SK-N-SH (cell line): ENCODE results near the gene MLC1. TPM values are rescaled to one million over a fixed set of nuclear protein-coding genes. Genes with fewer than 3 reads are reported as not detected.

Experiments
- CTCF ChIA-PET: fragments of 300-600, 350-600 bp; formaldehyde crosslinking; extraction: SDS; loops from one replicate; lab custom pipeline; 2021; lab: Yijun Ruan, JAX
- POLR2A ChIA-PET: fragments of 350-600 bp; sonication (Branson Sonifier 250); formaldehyde crosslinking; extraction: SDS; loops from one replicate; lab custom pipeline; 2020; ENCODE audit warnings: antibody characterized with exemption, inconsistent platforms; lab: Yijun Ruan, JAX
- DNase-seq: peaks from one replicate; pipeline ENCODE4 v3.0.0; 2012
- H2AFZ ChIP-seq: fragments of 200-600 bp; sonication (generic); 2 replicates; pipeline ENCODE4 v1.8.1; 2016; ENCODE audit warnings: antibody characterized with exemption, mild to moderate bottlenecking, low read depth
- H3F3A ChIP-seq: fragments of 200-600 bp; sonication (generic); replicated peaks from 2 replicates; pipeline ENCODE3; 2016; ENCODE audit warnings: antibody characterized with exemption, mild to moderate bottlenecking; ENCODE audit not compliant: insufficient read depth
- H3K27ac ChIP-seq, 2 experiments: fragments of 200-500 bp in 1 of 2; fragments of 200-600 bp in 1 of 2; sonication (Bioruptor generic) in 1 of 2; sonication (generic), shearing (Covaris generic) in 1 of 2; 2 replicates each; pipeline versions ENCODE4 v1.5.1 to v1.6.1; 2014 to 2016; ENCODE audit warnings: low read depth in 2 of 2, inconsistent platforms in 1 of 2, low read length in 1 of 2, mild to moderate bottlenecking in 1 of 2, mixed read lengths in 1 of 2
- H3K27me3 ChIP-seq: fragments of 200-600 bp; sonication (generic), shearing (Covaris generic); 2 replicates; pipeline ENCODE4 v1.6.1; 2016; ENCODE audit warnings: mixed run types; ENCODE audit not compliant: insufficient read depth
- H3K36me3 ChIP-seq, 2 experiments: fragments of 200-500 bp in 1 of 2; fragments of 200-600 bp in 1 of 2; sonication (Bioruptor generic) in 1 of 2; sonication (generic) in 1 of 2; replicated peaks in 1 of 2; 2 replicates each; pipeline versions ENCODE3 to v1.5.1; 2014 to 2016; ENCODE audit warnings: low read length in 1 of 2, mild to moderate bottlenecking in 1 of 2; ENCODE audit not compliant: insufficient read depth in 2 of 2, control insufficient read depth in 1 of 2
- H3K4me1 ChIP-seq, 2 experiments: fragments of 200-500 bp in 1 of 2; fragments of 200-600 bp in 1 of 2; sonication (Bioruptor generic) in 1 of 2; sonication (generic), shearing (Covaris generic) in 1 of 2; 2 replicates each; pipeline versions ENCODE4 v1.5.1 to v1.6.1; 2014 to 2016; ENCODE audit warnings: low read depth in 1 of 2, low read length in 1 of 2, mixed run types in 1 of 2; ENCODE audit not compliant: insufficient read depth in 2 of 2, control insufficient read depth in 1 of 2
- H3K4me2 ChIP-seq: fragments of 200-600 bp; sonication (generic), shearing (Covaris generic); 2 replicates; pipeline ENCODE4 v1.6.1; 2017; ENCODE audit warnings: mixed run types
- H3K4me3 ChIP-seq, 2 experiments: fragments of 200-500 bp in 1 of 2; fragments of 200-600 bp in 1 of 2; sonication (Bioruptor generic) in 1 of 2; sonication (generic), shearing (Covaris generic) in 1 of 2; 2 replicates each; pipeline versions ENCODE4 v1.5.1 to v1.8.1; 2014 to 2016; ENCODE audit warnings: low read depth in 2 of 2, inconsistent platforms in 1 of 2, low read length in 1 of 2, mild to moderate bottlenecking in 1 of 2, mixed read lengths in 1 of 2, moderate library complexity in 1 of 2
- H3K79me2 ChIP-seq: fragments of 200-600 bp; sonication (generic); 2 replicates; pipeline ENCODE4 v1.8.1; 2017; ENCODE audit warnings: mild to moderate bottlenecking; ENCODE audit not compliant: insufficient read depth
- H3K9ac ChIP-seq: fragments of 200-600 bp; sonication (generic); 2 replicates; pipeline ENCODE4 v1.6.1; 2017; ENCODE audit warnings: mixed run types
- H3K9me2 ChIP-seq: fragments of 200-600 bp; sonication (generic); 2 replicates; pipeline ENCODE4 v1.6.1; 2017; ENCODE audit warnings: mixed run types
- H3K9me3 ChIP-seq: fragments of 200-600 bp; sonication (generic); 2 replicates; pipeline ENCODE4 v1.6.1; 2017; ENCODE audit warnings: mixed run types, mild to moderate bottlenecking, moderate library complexity
- H4K20me1 ChIP-seq: fragments of 200-600 bp; sonication (generic); 2 replicates; pipeline ENCODE4 v1.6.1; 2017; ENCODE audit warnings: mild to moderate bottlenecking, mixed run types; ENCODE audit not compliant: insufficient read depth
- CTCF ChIP-seq: fragments of 200-600 bp; sonication (generic); IDR thresholded peaks from 2 replicates; pipeline ENCODE4 v1.6.1; 2017; ENCODE audit warnings: antibody characterized with exemption, mild to moderate bottlenecking, moderate library complexity
- ELF1 ChIP-seq: IDR thresholded peaks from 2 replicates; pipeline ENCODE4 v1.4.0; 2012
- EP300 ChIP-seq, 2 experiments: IDR thresholded peaks; 2 replicates each; pipeline versions ENCODE4 v1.4.0 to v1.6.1; 2012; ENCODE audit warnings: borderline replicate concordance in 1 of 2, low read depth in 1 of 2, low read length in 1 of 2
- EZH2phosphoT487 ChIP-seq: fragments of 200-600 bp; sonication (generic); IDR thresholded peaks from 2 replicates; pipeline ENCODE4 v1.6.1; 2017; ENCODE audit warnings: low read depth, mixed run types, mild to moderate bottlenecking, antibody characterized with exemption, moderate library complexity, borderline replicate concordance
- FOSL2 ChIP-seq: IDR thresholded peaks from 2 replicates; pipeline ENCODE4 v1.4.0; 2012; ENCODE audit warnings: low read depth, mild to moderate bottlenecking, moderate library complexity, borderline replicate concordance
- FOXJ3 ChIP-seq: sonication (generic); formaldehyde crosslinking; IDR thresholded peaks from 2 replicates; pipeline ENCODE4 v1.5.1; 2020; ENCODE audit warnings: mild to moderate bottlenecking, missing genetic modification reagents
- GABPA ChIP-seq: IDR thresholded peaks from 2 replicates; pipeline ENCODE4 v1.4.0; 2012; ENCODE audit warnings: low read depth, mild to moderate bottlenecking
- IRF3 ChIP-seq: fragments of 150-350 bp; IDR thresholded peaks from 2 replicates; pipeline ENCODE4 v1.6.1; 2016; ENCODE audit warnings: mild to moderate bottlenecking, low read depth, low read length
- POLR2AphosphoS5 ChIP-seq: IDR thresholded peaks from 2 replicates; pipeline ENCODE4 v1.6.1; 2012; ENCODE audit warnings: low read depth, low read length
- RAD21 ChIP-seq: IDR thresholded peaks from 2 replicates; pipeline ENCODE4 v1.6.1; 2012; ENCODE audit warnings: mild to moderate bottlenecking, low read length
- RCOR1 ChIP-seq: fragments of 150-350 bp; IDR thresholded peaks from 2 replicates; pipeline ENCODE4 v1.6.1; 2017; ENCODE audit warnings: antibody characterized with exemption, low read length
- SMC3 ChIP-seq: IDR thresholded peaks from 2 replicates; pipeline ENCODE4 v1.6.1; 2012; ENCODE audit warnings: low read depth, low read length, improper control_type of control experiment
- TAF1 ChIP-seq: IDR thresholded peaks from 2 replicates; pipeline ENCODE4 v1.6.1; 2012; ENCODE audit warnings: low read depth, mild to moderate bottlenecking, low read length, moderate library complexity, borderline replicate concordance
- USF1 ChIP-seq: IDR thresholded peaks from 2 replicates; pipeline ENCODE4 v1.4.0; 2012; ENCODE audit warnings: low read depth, borderline replicate concordance
- USF2 ChIP-seq: fragments of 150-350 bp; IDR thresholded peaks from 2 replicates; pipeline ENCODE4 v1.6.1; 2017; ENCODE audit warnings: antibody characterized with exemption, low read length, low read depth, borderline replicate concordance
- YY1 ChIP-seq: IDR thresholded peaks from 2 replicates; pipeline ENCODE4 v1.4.0; 2012; ENCODE audit warnings: low read depth, mild to moderate bottlenecking
- WGBS: methylation state at CpG from one replicate; pipeline ENCODE4 v1.1.6; 2017; ENCODE audit warnings: low lambda C conversion rate; 5-methylcytosine and 5-hydroxymethylcytosine counted together
- polyA plus RNA-seq, 3 experiments: library from polyadenylated mRNA; depleted of rRNA; stranded (reverse); fragments of >200 nt; gene quantifications; 2 replicates each; pipeline ENCODE4 v1.2.3, GENCODE V29; 2012

The MLC1 gene
- polyA plus RNA-seq, 1 of the 3 experiments (the other 2 are of a cell fraction) = not detected

GRCh38 chr22:50035976-50036724 lies 49.1 kb downstream of the MLC1 start:
- peak; percentile 13 for DNase-seq
- no peaks in the 10 kb centered on the region for H3K9me2 ChIP-seq
- ChIA-PET POLR2A (no interaction called here), CTCF (interaction anchor here (3.4 kb wide), 1 partner anchor 106 kb away, joined by 13 read pairs; no protein-coding TSS in a partner anchor)
- no peak overlapping the region for H2AFZ ChIP-seq
- H3K4me1 ChIP-seq = no peaks in the 10 kb centered on the region
- TF ChIP-seq RCOR1 (no peak), FOXJ3 (CRISPR knock-in tag) (no peak), EZH2phosphoT487 (no peak), EP300 (IDR thresholded peaks at IDR 0.05; ENCODE audit: borderline replicate concordance in 1 of 2, low read depth in 1 of 2, low read length in 1 of 2) (no peak), YY1 (no peak), CTCF (no peak), POLR2AphosphoS5 (no peak)
- no peak overlapping the region for H3K27ac ChIP-seq
- H3K27me3 ChIP-seq = no peaks in the 10 kb centered on the region
- H3K9ac ChIP-seq = no peak overlapping the region
- H3K9me3 ChIP-seq = no peaks in the 10 kb centered on the region; the same call in 1 of the 2 replicates
- no peaks in the 10 kb centered on the region for H3F3A ChIP-seq
- H3K4me3 ChIP-seq = no peak overlapping the region
- WGBS = 63% methylated on average over 18 of the region's 23 CpGs
- H3K36me3 ChIP-seq = no peaks in the 10 kb centered on the region
- no peak overlapping the region for H3K4me2 ChIP-seq
- no peaks in the 10 kb centered on the region for H3K79me2 ChIP-seq
- no peaks in the 10 kb centered on the region for H4K20me1 ChIP-seq

GRCh38 chr22:50035131-50035881 lies 49.9 kb downstream of the MLC1 start:
- no peak overlapping the region for H3K4me2 ChIP-seq
- H3K27me3 ChIP-seq = no peaks in the 10 kb centered on the region; the same call in 1 of the 2 replicates
- ChIA-PET POLR2A (interaction anchor here (0.7 kb wide), 1 partner anchor 46 kb away, joined by 3 read pairs; no protein-coding TSS in a partner anchor), CTCF (interaction anchor here (0.8 to 3.4 kb wide), 2 partner anchors 33 to 105 kb away, joined by 3 to 13 read pairs; no protein-coding TSS in a partner anchor)
- H3K79me2 ChIP-seq = no peaks in the 10 kb centered on the region
- H3K9me3 ChIP-seq = no peaks in the 10 kb centered on the region; the same call in 1 of the 2 replicates
- no peaks in the 10 kb centered on the region for H3K4me1 ChIP-seq
- H3K9me2 ChIP-seq = no peaks in the 10 kb centered on the region
- H2AFZ ChIP-seq = no peak overlapping the region
- DNase-seq = peak; percentile 24
- no peaks in the 10 kb centered on the region for H3K36me3 ChIP-seq
- WGBS = 42% methylated on average over 10 of the region's 24 CpGs
- H3K4me3 ChIP-seq = no peak overlapping the region
- H3K9ac ChIP-seq = no peak overlapping the region
- H3F3A ChIP-seq = no peaks in the 10 kb centered on the region
- H4K20me1 ChIP-seq = no peaks in the 10 kb centered on the region
- H3K27ac ChIP-seq = no peak overlapping the region
- TF ChIP-seq POLR2AphosphoS5 (no peak), RCOR1 (no peak), ELF1 (no peak), TAF1 (no peak), FOSL2 (no peak), USF2 (no peak), EZH2phosphoT487 (no peak), USF1 (no peak), EP300 (IDR thresholded peaks at IDR 0.05; ENCODE audit: borderline replicate concordance in 1 of 2, low read depth in 1 of 2, low read length in 1 of 2) (no peak), CTCF (no peak), FOXJ3 (CRISPR knock-in tag) (no peak), SMC3 (no peak), GABPA (no peak), RAD21 (no peak), IRF3 (no peak)
